Motor neuron (in vitro differentiated cells): ENCODE results near the gene DYNC2H1. TPM values are rescaled to one million over a fixed set of nuclear protein-coding genes. Genes with fewer than 3 reads are reported as not detected.

ENCODE experiments used
- ATAC-seq, 8 experiments: fragments of 200-7000 bp; cut with Tn5 transposase; replicated peaks in 6 of 8; 2 replicates each; pipeline ENCODE4 v1.8.0; 2021; ENCODE audit warnings: mild to moderate bottlenecking in 8 of 8, moderate library complexity in 8 of 8
- H3K27ac ChIP-seq, 2 donors: fragments of 250-450 bp; sonication (Bioruptor Pico); 2 replicates each; pipeline ENCODE4 v1.9.0; 2021; ENCODE audit warnings: antibody characterized with exemption in 2 of 2, mild to moderate bottlenecking in 2 of 2, moderate library complexity in 1 of 2
- H3K4me1 ChIP-seq, 2 donors: fragments of 250-450 bp; sonication (Bioruptor Pico); replicated peaks in 1 of 2; 2 replicates each; pipeline ENCODE4 v1.6.1; 2021; ENCODE audit warnings: antibody characterized with exemption in 2 of 2, mild to moderate bottlenecking in 2 of 2, moderate library complexity in 1 of 2
- H3K4me3 ChIP-seq, 5 donors: fragments of 250-450 bp; sonication (Bioruptor Pico); 2 replicates each; pipeline ENCODE4 v1.9.0; 2021; ENCODE audit warnings: antibody characterized with exemption in 5 of 5, mild to moderate bottlenecking in 5 of 5, moderate library complexity in 4 of 5
- WGBS, 10 experiments: fragments of 450-650 bp; shearing (Covaris generic); methylation state at CpG; one replicate each; pipeline ENCODE4 v1.0.0; 2022; 5-methylcytosine and 5-hydroxymethylcytosine counted together
- in situ Hi-C, 9 experiments: fragments of 400-800 bp; cut with MboI; loops; one replicate each; pipeline ENCODE4 v1.15.0; 2021; ENCODE audit warnings: low sequenced_read_pairs in 9 of 9, low pct_unique_long_range_greater_than_20kb in 2 of 9; ENCODE audit not compliant: unreplicated experiment in 9 of 9
- total RNA-seq, 8 experiments: library from RNA; unstranded; fragments of 300-600 nt; gene quantifications; 2 replicates each; pipeline versions ENCODE4 v1.2.3 to v1.2.4, GENCODE V29; 2022

DYNC2H1 gene
- total RNA-seq, 8 experiments from 2014 or later: 19.7 to 51.0 (median 33.2) TPM

GRCh38 chr11:103418014-103418413 lies 308.8 kb downstream of the DYNC2H1 start:
- ATAC-seq: no peak
- H3K4me3 ChIP-seq: no peak overlapping the region
- in situ Hi-C loops: no loop called here
- H3K4me1 ChIP-seq: no peaks in the 10 kb centered on the region
- H3K27ac ChIP-seq: no peak overlapping the region

- 94 to 100% (median 100%) methylated on average over 2 of the region's 2 CpGs; no CpG with 5 or more reads in 3 of the 10 experiments for WGBS, 10 experiments
- in situ Hi-C loops: no loop called here
- ATAC-seq: peak in 1 of 8 experiments; percentile 33
Measured at GRCh38 chr11:103420593-103420992, 311.4 kb downstream of the DYNC2H1 start.

GRCh38 chr11:103433386-103434072 lies 324.3 kb downstream of the DYNC2H1 start:
- Histone ChIP-seq H3K4me3 (no peak overlapping the region), H3K27ac (no peak overlapping the region), H3K4me1 (peaks cover 9 to 14% of the 10 kb centered on the region in 2 donors)
- in situ Hi-C loops: no loop called here
- peak; percentile 19 to 93 (median 58) for ATAC-seq
- 0 to 60% (median 41%) methylated on average over 2 to 6 of the region's 6 CpGs for WGBS, 10 experiments

More at GRCh38 chr11:103420593-103420992, 311.4 kb downstream of the DYNC2H1 start:
- Histone ChIP-seq H3K27ac (no peak overlapping the region), H3K4me3 (no peak overlapping the region), H3K4me1 (no peaks in the 10 kb centered on the region)

GRCh38 chr11:103434073-103434411 lies 324.8 kb downstream of the DYNC2H1 start:
- Histone ChIP-seq H3K4me1 (peaks cover 9 to 14% of the 10 kb centered on the region in 2 donors), H3K4me3 (no peak overlapping the region), H3K27ac (no peak overlapping the region)
- in situ Hi-C loops: no loop called here
- 0 to 100% (median 0%) methylated on average over 1 of the region's 1 CpG; no CpG with 5 or more reads in 1 of the 10 experiments for WGBS, 10 experiments
- peak in 6 of 8 experiments; percentile 11 to 84 (median 43) for ATAC-seq

- in situ Hi-C loops: no loop called here
- Histone ChIP-seq H3K27ac (no peak overlapping the region), H3K4me3 (no peak overlapping the region), H3K4me1 (peaks cover 9 to 14% of the 10 kb centered on the region in 2 donors)
- ATAC-seq: peak in 1 of 8 experiments; percentile 8
- WGBS, 10 experiments: 27 to 100% (median 82%) methylated on average over 2 to 3 of the region's 3 CpGs; no CpG with 5 or more reads in 1 of the 10 experiments
Measured at GRCh38 chr11:103436131-103436770, 327.0 kb downstream of the DYNC2H1 start.

- Histone ChIP-seq H3K4me3 (no peak overlapping the region), H3K4me1 (no peaks in the 10 kb centered on the region), H3K27ac (no peak overlapping the region)
- in situ Hi-C loops: no loop called here
- ATAC-seq: no peak
- WGBS, 10 experiments: 65 to 100% (median 90%) methylated on average over 2 to 5 of the region's 5 CpGs; no CpG with 5 or more reads in 1 of the 10 experiments
Measured at GRCh38 chr11:103441021-103441420, 331.8 kb downstream of the DYNC2H1 start.

- Histone ChIP-seq H3K4me1 (no peaks in the 10 kb centered on the region), H3K27ac (no peak overlapping the region), H3K4me3 (no peak overlapping the region)
- in situ Hi-C loops: no loop called here
- ATAC-seq: no peak
- 40 to 93% (median 76%) methylated on average over 2 to 3 of the region's 3 CpGs for WGBS, 10 experiments
Measured at GRCh38 chr11:103448966-103449365, 339.7 kb downstream of the DYNC2H1 start.

GRCh38 chr11:103450241-103450640 lies 341.0 kb downstream of the DYNC2H1 start:
- peak in 1 of 8 experiments; percentile 38 for ATAC-seq
- H3K4me3 ChIP-seq: no peak overlapping the region
- H3K27ac ChIP-seq: no peak overlapping the region
- no peaks in the 10 kb centered on the region for H3K4me1 ChIP-seq
- in situ Hi-C loops: no loop called here
- 45 to 96% (median 61%) methylated on average over 3 to 4 of the region's 4 CpGs for WGBS, 10 experiments

- in situ Hi-C loops: no loop called here
- Histone ChIP-seq H3K4me3 (no peak overlapping the region), H3K4me1 (no peaks in the 10 kb centered on the region), H3K27ac (no peak overlapping the region)
- no peak for ATAC-seq
- WGBS, 10 experiments: 63 to 97% (median 94%) methylated on average over 2 to 3 of the region's 3 CpGs; no CpG with 5 or more reads in 1 of the 10 experiments
Measured at GRCh38 chr11:103453126-103453525, 343.9 kb downstream of the DYNC2H1 start.

GRCh38 chr11:103453915-103454709 lies 344.9 kb downstream of the DYNC2H1 start:
- 49 to 100% (median 81%) methylated on average over 2 to 4 of the region's 4 CpGs for WGBS, 10 experiments
- H3K4me3 ChIP-seq: no peak overlapping the region
- ATAC-seq: peak in 1 of 8 experiments; percentile 86
- H3K4me1 ChIP-seq: no peaks in the 10 kb centered on the region
- H3K27ac ChIP-seq: no peak overlapping the region
- in situ Hi-C loops: no loop called here

- no peak overlapping the region for H3K27ac ChIP-seq
- in situ Hi-C loops: no loop called here
- H3K4me1 ChIP-seq: peaks cover 0 to 17% of the 10 kb centered on the region in 2 donors
- ATAC-seq: no peak
- WGBS, 10 experiments: 90 to 100% (median 100%) methylated on average over 1 of the region's 1 CpG
- H3K4me3 ChIP-seq: no peak overlapping the region
Measured at GRCh38 chr11:103464420-103464819, 355.2 kb downstream of the DYNC2H1 start.

- in situ Hi-C loops: no loop called here
- Histone ChIP-seq H3K4me1 (peaks cover 0 to 17% of the 10 kb centered on the region in 2 donors), H3K4me3 (no peak overlapping the region), H3K27ac (no peak overlapping the region)
- WGBS, 10 experiments: 44 to 100% (median 81%) methylated on average over 1 to 3 of the region's 3 CpGs; no CpG with 5 or more reads in 2 of the 10 experiments
- no peak for ATAC-seq
Measured at GRCh38 chr11:103465555-103466140, 356.4 kb downstream of the DYNC2H1 start.

- Histone ChIP-seq H3K4me1 (no peaks in the 10 kb centered on the region), H3K27ac (no peak overlapping the region), H3K4me3 (no peak overlapping the region)
- in situ Hi-C loops: no loop called here
- ATAC-seq: no peak
- WGBS, 10 experiments: 93 to 100% (median 100%) methylated on average over 1 to 4 of the region's 4 CpGs; no CpG with 5 or more reads in 1 of the 10 experiments
Measured at GRCh38 chr11:103471546-103471945, 362.3 kb downstream of the DYNC2H1 start.
